Loucy (cell line): ENCODE measurements around the gene BTBD1.
"Not testable (repeated sequence)": the region's sequence is repeated elsewhere in the genome, so short reads cannot be mapped to it uniquely, and the experiment has no call there.

ENCODE experiments used
- H2AFZ ChIP-seq: fragments of 200-600 bp; sonication (generic); 2 replicates; pipeline ENCODE4 v1.6.0; 2016; ENCODE audit warnings: antibody characterized with exemption, mild to moderate bottlenecking, low read length, moderate library complexity
- H3F3A ChIP-seq: fragments of 200-600 bp; 2 replicates; pipeline ENCODE4 v1.6.0; 2016; ENCODE audit warnings: antibody characterized with exemption, low read depth, mild to moderate bottlenecking
- H3K27me3 ChIP-seq: fragments of 200-600 bp; sonication (generic); 2 replicates; pipeline ENCODE4 v1.6.1; 2014; ENCODE audit warnings: low read length, mild to moderate bottlenecking; ENCODE audit not compliant: insufficient read depth, poor library complexity, severe bottlenecking
- H3K36me3 ChIP-seq: fragments of 200-600 bp; sonication (generic); 2 replicates; pipeline ENCODE4 v1.6.1; 2016; ENCODE audit warnings: low read length; ENCODE audit not compliant: insufficient read depth
- H3K4me1 ChIP-seq: fragments of 200-600 bp; sonication (generic); 2 replicates; pipeline ENCODE4 v1.5.1; 2014; ENCODE audit warnings: low read length, mild to moderate bottlenecking; ENCODE audit not compliant: insufficient read depth, poor library complexity, severe bottlenecking
- H3K4me2 ChIP-seq: fragments of 200-600 bp; sonication (generic); 2 replicates; pipeline ENCODE4 v1.6.0; 2014; ENCODE audit warnings: antibody characterized with exemption, low read length, low read depth, mild to moderate bottlenecking; ENCODE audit not compliant: poor library complexity, severe bottlenecking
- H3K4me3 ChIP-seq: fragments of 200-600 bp; sonication (generic); 2 replicates; pipeline ENCODE4 v1.5.1; 2014; ENCODE audit warnings: low read length, mild to moderate bottlenecking, mixed read lengths; ENCODE audit not compliant: poor library complexity, severe bottlenecking
- H3K79me2 ChIP-seq: fragments of 200-600 bp; sonication (generic); 2 replicates; pipeline ENCODE4 v1.6.1; 2014; ENCODE audit warnings: low read length; ENCODE audit not compliant: insufficient read depth
- H3K9ac ChIP-seq: fragments of 200-600 bp; sonication (generic); 2 replicates; pipeline ENCODE4 v1.6.0; 2014; ENCODE audit warnings: mild to moderate bottlenecking, low read depth, low read length, moderate library complexity; ENCODE audit not compliant: poor library complexity, severe bottlenecking
- H3K9me2 ChIP-seq: fragments of 200-600 bp; sonication (generic); replicated peaks from 2 replicates; pipeline ENCODE4 v1.6.1; 2016; ENCODE audit warnings: low read depth, low read length, mixed read lengths
- H3K9me3 ChIP-seq: fragments of 200-600 bp; sonication (generic); 2 replicates; pipeline ENCODE4 v1.6.1; 2014; ENCODE audit warnings: mild to moderate bottlenecking, antibody characterized with exemption, low read length, low read depth; ENCODE audit not compliant: insufficient read depth
- H4K20me1 ChIP-seq: fragments of 200-600 bp; sonication (generic); 2 replicates; pipeline ENCODE4 v1.6.0; 2014; ENCODE audit warnings: antibody characterized with exemption, low read length, mild to moderate bottlenecking; ENCODE audit not compliant: insufficient read depth, poor library complexity, severe bottlenecking
- CTCF ChIP-seq: fragments of 200-600 bp; sonication (generic); conservative IDR thresholded peaks from 2 replicates; pipeline ENCODE4 v1.5.1; 2014; ENCODE audit warnings: mild to moderate bottlenecking, antibody characterized with exemption, low read length
- EZH2phosphoT487 ChIP-seq: fragments of 200-600 bp; IDR thresholded peaks from 2 replicates; pipeline ENCODE4 v1.6.1; 2018; ENCODE audit warnings: antibody characterized with exemption, mild to moderate bottlenecking, moderate library complexity, borderline replicate concordance

Gene BTBD1

GRCh38 chr15:83078712-83079111, 11.7 kb upstream of the BTBD1 start:
- TF ChIP-seq EZH2phosphoT487 (no peak), CTCF (no peak)
- Histone ChIP-seq H3K4me3 (no peak overlapping the region), H3K4me1 (no peaks in the 10 kb centered on the region), H3K9ac (no peak overlapping the region), H3F3A (no peaks in the 10 kb centered on the region), H2AFZ (no peak overlapping the region), H3K36me3 (no peaks in the 10 kb centered on the region), H4K20me1 (no peaks in the 10 kb centered on the region), H3K4me2 (no peak overlapping the region), H3K27me3 (peaks cover 7% of the 10 kb centered on the region), H3K79me2 (no peaks in the 10 kb centered on the region), H3K9me2 (no peaks in the 10 kb centered on the region), H3K9me3 (no peaks in the 10 kb centered on the region)

- Histone ChIP-seq H4K20me1 (no peaks in the 10 kb centered on the region), H3K4me2 (no peak overlapping the region), H3K36me3 (no peaks in the 10 kb centered on the region), H2AFZ (no peak overlapping the region), H3K9ac (no peak overlapping the region), H3F3A (no peaks in the 10 kb centered on the region), H3K9me3 (no peaks in the 10 kb centered on the region; the same call in 1 of the 2 replicates), H3K27me3 (peaks cover 7% of the 10 kb centered on the region), H3K9me2 (no peaks in the 10 kb centered on the region), H3K4me1 (no peaks in the 10 kb centered on the region), H3K4me3 (no peak overlapping the region), H3K79me2 (no peaks in the 10 kb centered on the region)
- TF ChIP-seq EZH2phosphoT487 (no peak), CTCF (no peak)
Observed at GRCh38 chr15:83077491-83078230, 10.6 kb upstream of the BTBD1 start.

- Histone ChIP-seq H3K4me1 (peaks cover 12% of the 10 kb centered on the region), H3K79me2 (peaks cover 27% of the 10 kb centered on the region), H4K20me1 (peaks cover 22% of the 10 kb centered on the region), H3F3A (peaks cover 11% of the 10 kb centered on the region; the same call in 1 of the 2 replicates)
- not testable (repeated sequence) for H3K4me3 ChIP-seq, H3K4me2 ChIP-seq, H3K9me2 ChIP-seq, H2AFZ ChIP-seq, H3K9me3 ChIP-seq, H3K36me3 ChIP-seq, H3K27me3 ChIP-seq, H3K9ac ChIP-seq
Observed at GRCh38 chr15:83069211-83069642, 2.2 kb upstream of the BTBD1 start.

- peaks cover 11% of the 10 kb centered on the region; the same call in 1 of the 2 replicates for H3F3A ChIP-seq
- TF ChIP-seq EZH2phosphoT487 (no peak), CTCF (no peak)
- H3K9me2 ChIP-seq = no peaks in the 10 kb centered on the region
- peaks cover 39% of the 10 kb centered on the region for H3K79me2 ChIP-seq
- H3K9me3 ChIP-seq = no peaks in the 10 kb centered on the region
- H4K20me1 ChIP-seq = peaks cover 34% of the 10 kb centered on the region
- no peaks in the 10 kb centered on the region for H3K27me3 ChIP-seq
- H3K9ac ChIP-seq = peak overlapping the region; percentile 87
- peaks cover 23% of the 10 kb centered on the region for H3K4me1 ChIP-seq
- peak overlapping the region; percentile 84; the same call in 1 of the 2 replicates for H2AFZ ChIP-seq
- H3K4me3 ChIP-seq = no peak overlapping the region
- H3K36me3 ChIP-seq = no peaks in the 10 kb centered on the region
- no peak overlapping the region for H3K4me2 ChIP-seq
Observed at GRCh38 chr15:83068054-83068453, 1.0 kb upstream of the BTBD1 start.
